CD4-positive, alpha-beta T cell treated with Interleukin-2 at 100 ng/mL for 4 hours (primary cell): Measurements from ENCODE around the gene LDLRAD3.

Source experiments
- DNase-seq: peaks from one replicate; pipeline ENCODE4 v3.0.0-alpha.2; 2020; ENCODE audit warnings: low spot score

The LDLRAD3 gene

DNA sequence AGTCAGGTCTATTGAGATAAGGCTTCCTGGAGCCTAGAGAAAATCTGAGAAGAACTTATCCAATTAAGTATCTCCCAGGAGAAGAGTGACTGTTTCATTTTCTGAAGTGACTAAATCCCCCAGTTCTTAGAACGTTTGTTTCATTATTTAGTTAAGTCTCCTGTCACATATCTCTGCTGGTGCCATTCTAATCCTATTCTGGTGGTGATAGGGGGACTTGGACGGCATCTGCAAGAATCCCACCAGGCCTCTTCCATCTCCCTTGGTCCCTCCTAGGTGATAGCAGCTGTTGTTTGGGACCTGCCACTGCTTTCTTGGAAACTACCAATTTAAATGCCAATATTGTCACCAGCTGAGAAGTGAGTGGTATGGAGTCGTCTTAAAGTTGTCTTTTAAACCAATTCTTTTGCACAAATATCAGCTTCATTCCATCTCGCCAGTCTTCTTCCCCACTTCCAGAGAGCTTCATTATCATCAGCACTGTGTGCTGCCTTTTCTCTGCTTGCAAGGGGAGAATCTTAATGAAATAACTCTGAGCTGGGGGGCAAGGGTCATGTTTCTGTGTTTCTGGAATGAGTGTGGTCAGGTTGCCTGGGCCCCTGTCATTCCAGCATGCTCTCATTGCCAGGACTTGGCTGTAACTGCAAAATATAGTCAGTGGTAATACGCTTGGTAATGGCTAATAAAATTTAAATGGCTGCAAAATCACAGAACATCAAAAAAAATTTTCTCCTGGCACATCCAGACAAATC lies 104.8 kb downstream of the LDLRAD3 start:
- DNase-seq = no peak

DNA sequence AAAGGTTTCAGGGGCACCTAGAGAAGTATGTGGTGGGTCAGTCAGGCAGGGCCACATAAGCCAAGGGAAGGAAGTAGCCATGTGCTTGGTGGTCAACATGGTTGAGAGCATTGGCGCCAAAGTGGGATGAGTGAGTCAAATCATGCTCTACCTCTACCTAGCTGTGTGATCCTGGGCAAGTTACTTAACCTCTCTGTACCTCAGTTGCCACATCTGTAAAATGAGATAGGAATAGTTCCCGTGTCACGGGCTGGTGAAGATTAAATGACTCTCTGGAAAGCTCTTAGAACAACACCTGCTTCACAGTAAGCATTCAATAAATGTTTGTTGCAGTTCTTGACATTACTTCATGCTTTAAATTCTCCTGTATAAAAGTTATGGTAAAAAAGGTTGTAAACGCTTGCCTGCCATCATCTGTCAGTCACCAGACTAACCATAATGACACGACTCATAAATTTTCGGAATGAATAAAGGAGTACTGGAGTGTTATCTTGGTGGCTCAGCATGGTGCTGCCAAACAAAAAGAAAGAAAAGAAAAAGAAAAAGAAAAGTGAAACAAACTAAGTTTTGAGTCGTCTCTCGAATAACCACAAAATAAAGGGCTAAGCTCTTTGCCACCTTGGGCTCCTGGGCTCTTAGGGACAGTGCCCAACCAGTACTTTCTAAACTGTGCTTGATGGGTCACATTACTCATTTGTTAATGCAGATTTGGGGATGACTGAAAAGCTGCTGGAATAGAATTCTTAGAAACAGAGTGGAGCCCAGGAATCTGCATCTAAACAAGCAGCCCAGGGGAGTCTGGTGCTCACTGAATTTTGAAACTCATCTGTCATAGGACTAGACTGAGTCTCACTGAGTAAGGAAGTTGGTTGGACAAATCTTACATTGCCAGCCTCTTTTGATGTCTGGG lies 107.6 kb downstream of the LDLRAD3 start:
- no peak for DNase-seq

DNA sequence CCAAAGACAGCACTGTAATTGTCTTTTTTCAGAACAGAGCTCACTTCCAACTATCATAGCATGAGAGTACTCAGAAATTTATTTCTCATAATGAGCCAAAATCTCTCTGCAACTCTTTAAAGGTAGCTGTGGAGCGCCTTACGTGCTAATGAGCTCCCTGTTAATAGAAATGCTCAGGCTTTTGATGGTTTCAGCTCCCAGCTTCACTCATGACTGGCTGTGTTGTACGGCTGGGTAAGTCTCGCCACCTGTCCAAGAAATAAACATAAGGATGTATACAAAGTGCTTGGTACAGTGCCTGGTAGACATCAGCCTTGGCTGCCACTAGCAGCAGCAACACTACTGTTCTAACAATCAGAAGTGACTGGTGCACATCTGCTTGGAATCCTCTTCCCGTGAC lies 109.4 kb downstream of the LDLRAD3 start:
- no peak for DNase-seq

DNA sequence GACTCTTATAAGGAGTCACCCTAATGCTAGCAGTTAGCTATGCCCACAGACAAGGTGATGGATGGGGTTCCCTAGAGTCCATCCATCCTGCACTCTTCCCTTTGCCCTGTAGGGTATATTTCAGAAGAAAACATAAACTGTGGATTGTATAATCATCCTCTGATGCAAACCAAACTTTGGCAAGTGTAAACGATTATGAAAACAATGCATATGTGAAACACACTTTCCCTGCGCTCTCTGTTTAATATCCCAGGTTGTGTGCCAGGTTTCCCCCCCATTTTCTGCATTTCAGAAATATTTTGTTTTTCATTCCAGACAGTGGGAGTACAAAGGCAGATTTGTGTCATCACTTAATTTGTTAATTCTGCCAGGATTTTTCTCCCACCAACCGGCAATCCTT lies 110.0 kb downstream of the LDLRAD3 start:
- no peak for DNase-seq

DNA sequence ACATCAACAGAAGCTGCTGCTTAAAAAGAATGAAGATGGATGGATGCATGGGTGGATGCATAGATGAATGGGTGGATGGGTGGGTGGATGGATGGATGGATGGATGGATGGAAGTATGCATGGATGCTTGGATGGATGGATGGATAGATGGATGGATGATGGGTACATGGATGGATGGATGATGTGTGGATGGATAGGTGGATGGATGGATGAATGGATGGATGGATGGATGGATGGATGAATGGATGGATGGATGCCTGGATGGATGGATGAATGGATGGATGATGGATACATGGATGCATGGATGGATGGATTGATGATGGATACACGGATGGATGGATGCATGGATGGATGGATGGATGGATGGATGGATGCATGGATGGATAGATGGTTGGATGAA lies 110.8 kb downstream of the LDLRAD3 start:
- DNase-seq = no peak

DNA sequence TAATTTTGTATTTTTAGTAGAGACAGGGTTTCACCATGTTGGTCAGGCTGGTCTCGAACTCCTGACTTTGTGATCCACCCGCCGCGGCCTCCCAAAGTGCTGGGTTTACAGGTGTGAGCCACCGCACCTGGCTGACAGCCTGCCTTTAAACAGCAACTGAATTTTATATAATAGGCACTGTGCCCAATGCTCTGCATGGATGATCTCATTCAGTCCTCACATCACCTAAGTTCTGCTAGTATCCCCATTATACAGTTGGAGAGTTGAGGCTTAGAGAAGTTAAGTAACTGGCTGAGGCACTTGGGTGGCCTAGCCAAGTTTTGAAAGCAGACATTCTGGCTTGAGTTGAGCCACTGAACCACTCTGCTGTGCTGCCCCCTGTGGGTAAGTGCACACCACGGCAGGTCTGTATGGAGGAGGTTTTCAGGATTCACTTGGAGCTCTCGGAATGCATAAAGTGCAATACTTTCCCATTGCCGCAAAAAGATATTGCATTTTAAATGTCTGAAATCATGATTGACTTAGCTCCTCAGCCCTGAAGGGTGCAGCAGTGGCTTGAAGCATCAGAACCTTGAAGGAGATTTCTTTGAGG lies 112.4 kb downstream of the LDLRAD3 start:
- DNase-seq = no peak

DNA sequence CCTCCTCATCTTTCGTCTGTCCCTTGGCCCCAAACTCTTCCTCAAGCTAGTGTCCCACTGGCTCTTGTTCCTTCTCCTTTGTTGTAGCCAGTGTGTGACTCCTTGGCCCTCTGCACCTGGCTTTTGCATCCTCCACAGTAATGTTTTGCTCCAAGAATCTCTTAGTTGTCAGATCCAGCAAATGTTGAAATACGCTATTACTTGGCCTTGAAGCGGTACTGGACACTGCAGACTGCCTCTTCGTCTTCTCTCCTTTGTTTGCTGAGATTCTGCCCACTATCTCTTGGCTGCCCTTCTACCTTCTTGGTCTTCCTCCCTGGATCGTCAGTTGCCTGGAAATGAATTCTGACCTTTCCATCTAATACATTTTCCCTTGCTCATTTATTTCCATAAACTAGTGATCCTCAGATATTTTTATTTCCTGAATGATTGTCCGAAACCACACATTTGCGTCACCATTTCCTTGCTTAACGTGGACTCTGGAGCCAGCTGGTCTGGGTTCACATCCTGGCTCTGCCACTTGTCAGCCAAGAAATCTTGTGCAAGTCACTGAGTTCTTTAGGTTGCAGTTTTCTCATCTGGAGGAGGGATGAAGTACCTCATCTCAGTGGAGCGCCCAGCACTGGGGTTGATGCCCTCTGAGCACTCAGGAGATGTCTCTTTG lies 113.6 kb downstream of the LDLRAD3 start:
- DNase-seq = no peak

DNA sequence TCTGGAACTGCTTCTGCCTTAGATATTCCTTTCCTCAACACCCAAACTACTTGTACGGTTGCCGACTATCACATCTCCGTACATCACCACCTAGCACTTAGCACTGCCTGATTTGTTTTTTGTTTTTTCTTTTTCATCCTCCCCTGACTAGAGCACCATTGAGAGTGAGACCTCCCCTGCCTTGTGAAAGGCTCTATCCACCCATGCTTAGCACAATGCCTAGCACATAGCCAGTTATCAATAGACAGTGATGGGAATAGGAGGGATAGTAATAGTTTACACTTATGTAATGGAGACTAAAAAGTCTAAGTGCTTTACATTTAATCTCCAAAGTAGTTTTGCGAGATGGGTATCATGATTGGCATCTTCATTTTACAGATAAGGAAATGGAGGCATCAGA lies 115.8 kb downstream of the LDLRAD3 start:
- no peak for DNase-seq

DNA sequence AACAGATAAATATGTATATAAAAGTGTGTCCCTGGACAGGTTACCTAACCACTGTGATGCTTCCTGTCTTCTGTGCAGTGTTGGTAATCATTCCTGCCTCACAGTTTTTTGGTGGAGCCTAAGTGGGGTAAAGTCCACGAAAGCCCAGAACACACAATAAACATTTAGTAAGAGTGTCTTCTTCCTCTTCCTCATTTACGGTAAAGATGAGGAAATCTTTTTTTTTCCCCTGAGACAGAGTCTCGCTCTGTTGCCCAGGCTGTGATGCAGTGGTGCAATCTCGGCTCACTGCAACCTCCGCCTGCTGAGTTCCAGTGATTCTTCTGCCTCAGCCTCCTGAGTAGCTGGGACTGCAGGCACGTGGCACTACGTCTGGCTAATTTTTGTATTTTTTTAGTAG lies 117.1 kb downstream of the LDLRAD3 start:
- no peak for DNase-seq

DNA sequence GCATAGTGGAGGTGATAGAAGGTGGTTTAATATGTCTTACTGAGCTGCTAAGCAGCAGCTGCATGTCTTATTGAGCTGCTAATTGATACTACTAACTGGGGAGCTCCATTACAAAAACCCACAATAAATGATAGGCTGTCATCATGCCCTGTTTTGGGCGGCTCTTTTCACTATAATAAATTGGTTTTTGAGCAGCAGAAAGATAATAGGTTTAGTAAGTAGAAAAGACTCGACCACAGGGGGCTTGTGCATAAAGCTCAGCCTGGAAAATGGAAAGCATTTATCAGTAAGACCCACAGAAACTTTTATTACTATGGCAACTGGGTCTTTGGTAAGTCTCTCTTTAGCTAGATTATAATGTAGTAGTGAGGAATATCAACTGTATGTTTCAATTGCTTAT lies 117.6 kb downstream of the LDLRAD3 start:
- DNase-seq = no peak

DNA sequence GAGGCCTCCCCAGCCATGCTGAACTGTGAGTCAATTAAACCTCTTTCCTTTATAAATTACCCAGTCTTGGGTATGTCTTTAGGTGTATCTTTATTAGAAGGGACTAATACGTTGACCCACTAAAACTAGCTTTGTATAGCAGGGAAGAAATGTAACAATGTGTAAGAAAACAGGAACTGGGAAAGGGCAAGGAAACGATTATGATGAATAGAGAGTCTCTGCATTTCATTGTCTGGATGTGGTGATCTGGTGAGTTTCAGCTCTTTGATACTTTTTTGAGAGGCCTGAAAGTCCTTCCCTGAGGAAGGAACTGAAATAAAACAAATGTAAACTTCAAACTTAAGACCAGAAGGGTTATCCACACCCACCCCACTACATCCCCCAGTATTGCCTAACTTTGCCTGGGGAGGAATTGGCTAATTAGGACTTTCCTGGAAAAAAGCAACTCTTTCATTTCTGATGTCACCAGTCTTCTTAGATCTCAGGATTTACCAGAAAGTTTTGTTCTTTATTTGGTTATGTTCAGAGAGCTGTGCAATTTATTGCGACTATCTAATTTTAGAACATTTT lies 119.0 kb downstream of the LDLRAD3 start:
- no peak for DNase-seq

DNA sequence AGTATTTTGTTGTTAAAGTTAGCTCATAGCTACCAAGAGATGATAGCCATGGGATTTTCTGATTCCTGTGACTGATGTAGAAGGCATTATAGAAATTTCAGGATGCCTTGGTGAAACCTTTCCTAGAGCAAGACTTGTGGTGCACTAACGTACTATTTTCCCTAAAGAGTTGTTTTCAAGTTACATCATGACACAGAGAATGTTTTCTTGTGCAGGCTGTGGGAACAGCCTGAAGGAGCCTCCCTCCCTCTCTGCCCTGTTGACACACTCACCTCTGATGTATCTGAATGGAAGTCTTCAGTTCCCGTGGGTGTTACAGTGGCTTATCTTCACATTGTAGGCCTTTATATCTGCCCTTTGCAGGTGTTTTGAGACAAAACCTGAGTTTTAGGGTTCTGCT lies 121.6 kb downstream of the LDLRAD3 start:
- DNase-seq = no peak

DNA sequence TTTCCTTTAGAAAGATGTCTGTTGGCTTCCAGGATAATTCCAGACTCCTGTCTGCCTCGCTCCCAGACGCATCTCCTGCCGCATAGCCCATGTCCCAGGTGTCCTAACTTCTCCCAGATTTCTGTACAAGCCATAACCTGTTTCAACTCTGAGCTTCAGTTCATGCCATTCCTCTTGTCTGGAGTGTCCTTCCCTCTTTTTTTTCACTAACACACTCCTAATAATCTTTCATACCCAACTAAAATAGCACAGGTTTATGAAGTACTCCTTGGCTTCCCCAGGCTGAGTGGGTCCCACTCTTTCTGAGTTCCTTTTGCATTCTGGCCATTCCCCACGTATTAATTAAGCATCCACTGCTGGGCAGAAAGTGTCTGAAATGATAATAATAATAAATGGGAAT lies 123.0 kb downstream of the LDLRAD3 start:
- DNase-seq = no peak

DNA sequence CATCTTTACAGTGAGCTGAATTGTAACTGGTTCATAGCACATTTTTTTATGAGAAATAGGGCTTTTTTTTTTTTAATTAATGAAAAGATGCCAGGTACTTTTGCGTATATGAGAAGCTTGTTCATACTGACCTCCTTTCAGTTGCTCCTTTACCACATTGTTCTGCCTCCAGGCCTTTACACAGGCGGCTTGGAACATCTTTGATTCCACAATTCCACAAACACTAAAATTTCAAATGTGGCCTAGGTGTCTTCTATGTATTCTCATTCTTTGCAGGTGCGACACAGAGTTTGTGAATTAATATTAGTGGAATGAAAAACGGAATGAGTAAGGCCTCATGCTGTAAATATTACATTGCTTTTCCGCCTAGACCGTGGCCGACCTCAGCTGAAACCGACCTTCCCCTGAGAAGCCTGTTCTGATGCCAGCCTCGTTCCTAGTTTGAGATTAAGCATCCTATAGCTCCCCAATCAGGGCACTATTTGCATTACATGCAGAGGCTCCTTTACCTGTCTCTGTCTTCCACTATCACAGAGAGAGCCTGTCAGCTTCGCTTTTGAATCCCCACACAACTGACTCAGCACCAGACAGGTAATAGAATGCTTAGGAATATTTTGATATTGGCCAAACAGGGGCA lies 125.8 kb downstream of the LDLRAD3 start:
- DNase-seq = no peak

DNA sequence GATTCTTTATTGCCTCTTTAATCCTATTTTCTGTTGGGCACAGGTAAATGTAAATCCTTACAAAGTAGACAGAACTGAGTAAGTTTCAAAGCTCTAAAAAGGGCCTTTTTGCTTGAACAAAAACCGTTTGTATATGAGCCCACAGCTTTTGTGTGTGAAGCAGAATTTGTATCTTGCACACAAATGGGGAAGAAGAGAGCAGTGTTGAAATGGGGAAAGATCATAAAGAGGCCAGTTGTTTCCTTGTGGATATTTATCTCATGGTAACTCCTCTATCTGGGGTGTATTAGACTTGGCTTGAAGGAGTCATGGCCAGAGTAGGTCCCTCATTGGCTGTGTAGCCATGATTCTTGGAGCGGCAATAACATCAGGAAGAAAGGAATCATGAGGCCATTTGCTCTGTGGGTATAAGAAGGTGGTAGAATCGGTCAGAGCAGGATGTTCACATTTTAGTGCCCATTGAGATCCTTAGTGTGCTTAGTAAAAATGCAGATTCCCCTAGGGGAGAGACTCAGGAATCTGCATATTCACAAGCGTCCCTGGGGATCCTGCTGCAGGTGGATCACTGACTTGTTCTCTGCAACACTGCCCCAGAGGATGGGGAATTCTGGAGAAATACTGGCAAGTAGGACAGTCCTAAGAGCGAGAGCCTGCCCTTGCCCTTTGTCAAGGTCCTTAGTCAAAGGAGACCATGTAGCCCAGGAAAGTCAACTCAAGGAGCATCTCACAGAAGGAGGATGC lies 126.5 kb downstream of the LDLRAD3 start:
- no peak for DNase-seq

DNA sequence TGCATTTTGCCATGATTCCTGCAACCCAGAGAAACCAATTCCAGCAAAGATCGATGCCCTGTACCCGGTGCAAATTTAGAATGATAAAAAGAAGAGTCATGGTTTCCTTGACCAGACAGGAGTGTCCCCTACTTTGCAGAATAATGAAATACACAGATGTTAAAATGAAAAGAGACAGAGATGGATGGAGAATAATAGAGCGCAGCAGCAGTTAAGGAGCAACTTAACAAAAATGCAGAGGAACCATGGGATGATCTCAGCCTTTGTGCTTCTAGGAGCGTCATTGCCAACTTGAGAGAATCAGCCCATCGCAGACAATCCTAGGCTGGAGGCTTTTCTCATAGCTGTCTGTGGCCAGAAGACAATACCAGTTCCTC lies 127.1 kb downstream of the LDLRAD3 start:
- no peak for DNase-seq

DNA sequence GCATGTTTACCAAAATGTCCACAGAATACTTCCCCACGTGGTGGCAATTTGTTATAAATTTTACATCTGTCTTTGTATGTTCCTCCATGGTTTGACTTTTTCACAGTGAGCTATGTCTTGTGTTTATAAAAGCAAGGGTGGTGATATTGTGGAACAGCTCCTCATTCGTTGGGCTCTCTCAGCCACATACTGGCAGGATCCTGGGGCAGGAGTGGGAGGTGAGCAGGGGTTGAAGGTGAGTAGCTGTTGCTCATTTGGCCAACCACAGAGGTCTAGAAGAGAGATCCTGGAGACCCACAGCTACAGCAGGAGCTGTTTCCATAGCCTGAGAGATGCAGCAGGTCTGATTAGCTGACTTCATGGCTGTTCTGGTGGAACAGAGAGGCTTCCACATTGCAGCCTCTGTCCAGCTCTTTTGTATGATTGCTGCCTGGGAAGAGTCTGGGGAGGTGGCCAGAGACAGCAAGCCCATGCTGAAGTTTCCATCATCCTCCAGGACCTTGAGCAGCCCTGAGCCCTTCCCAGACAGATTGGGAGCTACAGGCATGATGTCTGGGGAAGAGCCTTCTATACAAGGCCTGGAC lies 128.1 kb downstream of the LDLRAD3 start:
- DNase-seq = no peak

DNA sequence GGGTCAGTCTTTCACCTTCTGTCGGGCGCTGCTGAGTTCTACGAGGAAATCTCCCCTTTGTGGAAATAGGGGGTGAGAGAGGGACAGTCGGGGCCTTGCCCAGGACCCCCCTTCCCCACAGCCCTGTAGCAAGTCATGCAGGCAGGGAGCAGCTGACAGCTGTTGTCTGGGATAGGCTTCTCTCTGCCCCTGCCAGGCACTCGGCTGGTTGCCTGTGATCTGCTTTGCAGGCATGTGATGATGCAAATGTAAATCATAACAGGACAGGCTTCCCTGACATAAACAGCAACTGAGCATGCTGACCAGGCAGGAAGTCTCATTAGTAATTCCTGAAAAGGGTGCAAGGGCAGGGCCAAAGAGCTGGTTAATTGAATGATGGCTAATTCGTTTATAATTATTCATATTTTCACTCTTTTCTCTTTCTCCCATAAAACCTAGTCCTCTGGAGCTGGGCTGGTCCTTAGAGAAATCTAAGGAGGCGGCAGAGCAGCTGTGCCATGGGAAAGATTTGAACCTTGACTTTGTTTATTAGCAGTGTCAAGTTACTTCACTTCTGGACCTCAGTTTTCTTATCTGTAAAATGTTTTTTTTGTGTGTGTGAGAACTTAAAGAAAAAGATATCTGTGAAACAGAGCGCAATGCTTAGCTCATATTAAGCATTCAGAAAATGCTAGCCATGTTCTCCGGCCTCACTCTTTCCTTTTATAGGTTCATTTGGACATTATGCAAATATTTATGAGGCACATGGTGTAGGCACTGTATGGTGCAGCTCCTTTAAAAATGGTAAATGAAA lies 129.7 kb downstream of the LDLRAD3 start:
- no peak for DNase-seq

DNA sequence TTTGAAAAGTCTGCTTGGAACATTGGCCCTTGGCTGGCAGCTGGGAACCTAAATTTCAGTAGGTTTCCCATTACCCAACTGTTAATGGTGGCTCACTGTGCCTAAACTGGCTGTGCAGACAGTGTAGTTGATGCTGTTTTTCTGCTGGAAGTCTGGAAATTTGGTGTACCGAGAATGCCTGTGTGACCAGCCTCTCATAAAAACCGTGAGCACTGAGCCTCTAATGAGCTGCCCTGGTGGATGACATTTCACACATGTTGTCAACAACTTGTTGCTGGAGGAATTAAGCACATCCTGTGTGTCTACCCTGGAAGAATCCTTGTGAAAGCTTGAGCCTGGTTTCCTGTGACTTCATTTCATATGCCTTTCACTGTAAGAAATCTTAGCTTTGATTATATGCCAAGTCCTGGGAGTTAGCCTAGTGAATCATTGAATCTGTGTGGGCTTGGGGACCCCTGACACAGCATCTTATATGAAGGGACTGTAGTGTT lies 131.1 kb downstream of the LDLRAD3 start:
- no peak for DNase-seq

DNA sequence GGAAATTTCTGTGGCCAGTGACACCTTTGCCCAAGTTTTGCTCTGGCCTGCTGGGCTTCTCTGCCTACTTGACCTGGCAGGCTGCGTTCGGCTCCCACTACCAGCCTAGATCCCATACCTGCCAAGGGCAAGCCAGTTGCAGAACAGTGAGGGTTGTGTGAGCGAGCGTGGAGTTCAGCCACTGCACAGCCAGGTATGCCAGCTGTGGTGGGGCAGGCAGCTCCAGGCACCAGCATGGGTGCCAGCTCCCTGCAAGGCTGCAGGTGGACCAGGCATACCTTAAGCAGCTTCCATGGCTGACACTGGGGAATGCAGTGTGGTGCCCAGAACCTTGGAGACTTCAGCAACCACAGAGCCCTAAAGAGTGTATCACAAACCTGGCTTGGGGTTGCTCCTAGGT lies 133.5 kb downstream of the LDLRAD3 start:
- DNase-seq = no peak
